MM.1S (cell line): ENCODE measurements around the gene GMPR2.

Experiments used
- EZH2phosphoT487 ChIP-seq: fragments of 300-600 bp; sonication (generic); IDR thresholded peaks from 2 replicates; pipeline ENCODE4 v1.6.1; 2018; ENCODE audit warnings: antibody characterized with exemption, low read length
- TF ChIP-seq, protein P1 (sequence below): fragments of 300-600 bp; sonication (generic); IDR thresholded peaks from 2 replicates; pipeline ENCODE4 v1.5.1; 2016; ENCODE audit warnings: antibody characterized with exemption, low read length, mixed read lengths

DNA sequence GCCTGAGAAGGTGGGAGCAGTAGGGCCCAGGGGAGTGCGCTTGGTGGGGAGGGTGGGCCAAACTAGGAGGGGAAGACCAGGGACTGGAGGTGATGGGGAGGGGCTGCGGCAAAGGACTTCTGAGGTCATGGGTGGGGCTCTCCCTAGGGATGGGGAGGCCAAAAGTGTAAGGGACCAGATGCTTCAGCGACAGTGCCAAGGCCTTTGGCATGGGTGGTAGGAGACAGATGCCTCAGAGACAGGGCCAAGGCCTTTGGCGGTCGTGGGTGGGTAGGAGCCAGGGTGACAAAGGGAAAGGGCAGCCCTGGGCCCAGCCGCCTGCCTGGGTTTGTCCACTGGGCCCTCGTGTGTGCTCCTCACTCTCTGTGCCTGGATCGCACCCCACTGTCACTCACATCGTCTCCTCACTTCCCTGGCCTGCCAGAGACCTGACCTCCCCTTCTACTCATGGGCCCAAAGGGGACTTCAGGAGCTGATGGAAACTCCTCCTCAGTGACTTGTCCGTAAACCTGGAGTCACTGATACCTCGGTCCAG is 51.8 kb downstream of the GMPR2 start:
- no peak for TF ChIP-seq EZH2phosphoT487
- TF ChIP-seq, protein P1, sequence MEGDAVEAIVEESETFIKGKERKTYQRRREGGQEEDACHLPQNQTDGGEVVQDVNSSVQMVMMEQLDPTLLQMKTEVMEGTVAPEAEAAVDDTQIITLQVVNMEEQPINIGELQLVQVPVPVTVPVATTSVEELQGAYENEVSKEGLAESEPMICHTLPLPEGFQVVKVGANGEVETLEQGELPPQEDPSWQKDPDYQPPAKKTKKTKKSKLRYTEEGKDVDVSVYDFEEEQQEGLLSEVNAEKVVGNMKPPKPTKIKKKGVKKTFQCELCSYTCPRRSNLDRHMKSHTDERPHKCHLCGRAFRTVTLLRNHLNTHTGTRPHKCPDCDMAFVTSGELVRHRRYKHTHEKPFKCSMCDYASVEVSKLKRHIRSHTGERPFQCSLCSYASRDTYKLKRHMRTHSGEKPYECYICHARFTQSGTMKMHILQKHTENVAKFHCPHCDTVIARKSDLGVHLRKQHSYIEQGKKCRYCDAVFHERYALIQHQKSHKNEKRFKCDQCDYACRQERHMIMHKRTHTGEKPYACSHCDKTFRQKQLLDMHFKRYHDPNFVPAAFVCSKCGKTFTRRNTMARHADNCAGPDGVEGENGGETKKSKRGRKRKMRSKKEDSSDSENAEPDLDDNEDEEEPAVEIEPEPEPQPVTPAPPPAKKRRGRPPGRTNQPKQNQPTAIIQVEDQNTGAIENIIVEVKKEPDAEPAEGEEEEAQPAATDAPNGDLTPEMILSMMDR: no peak
